OCI-LY1 (cell line): ENCODE results near the gene MAP3K4.

Source experiments
- H2AFZ ChIP-seq: fragments of 200-600 bp; sonication (generic), shearing (Covaris generic); 2 replicates; pipeline ENCODE4 v1.6.0; 2014; ENCODE audit warnings: antibody characterized with exemption, mild to moderate bottlenecking, low read length
- H3F3A ChIP-seq: fragments of 200-600 bp; sonication (generic), shearing (Covaris generic); 2 replicates; pipeline ENCODE4 v1.6.0; 2014; ENCODE audit warnings: mild to moderate bottlenecking, antibody characterized with exemption, low read length, moderate library complexity; ENCODE audit not compliant: insufficient read depth
- H3K27ac ChIP-seq: fragments of 200-600 bp; sonication (generic); 2 replicates; pipeline ENCODE4 v1.5.1; 2014; ENCODE audit warnings: low read length, mixed run types, mild to moderate bottlenecking, low read depth; ENCODE audit not compliant: poor library complexity, severe bottlenecking
- H3K27me3 ChIP-seq: fragments of 200-600 bp; sonication (generic); 2 replicates; pipeline ENCODE4 v1.6.0; 2014; ENCODE audit warnings: antibody characterized with exemption, mild to moderate bottlenecking, low read length, moderate library complexity; ENCODE audit not compliant: insufficient read depth
- H3K36me3 ChIP-seq: fragments of 200-600 bp; sonication (generic); 2 replicates; pipeline ENCODE4 v1.6.1; 2014; ENCODE audit warnings: mild to moderate bottlenecking, antibody characterized with exemption, low read length, moderate library complexity, mixed read lengths; ENCODE audit not compliant: insufficient read depth
- H3K4me1 ChIP-seq: fragments of 200-600 bp; sonication (generic); 2 replicates; pipeline ENCODE4 v1.5.1; 2014; ENCODE audit warnings: mild to moderate bottlenecking, low read length, moderate library complexity; ENCODE audit not compliant: insufficient read depth, severe bottlenecking
- H3K4me2 ChIP-seq: fragments of 200-600 bp; sonication (generic), shearing (Covaris generic); 2 replicates; pipeline ENCODE4 v1.6.1; 2014; ENCODE audit warnings: low read length
- H3K4me3 ChIP-seq: fragments of 200-600 bp; sonication (generic); 2 replicates; pipeline ENCODE4 v1.5.1; 2014; ENCODE audit warnings: low read length, low read depth, mild to moderate bottlenecking, mixed read lengths; ENCODE audit not compliant: poor library complexity, severe bottlenecking
- H3K79me2 ChIP-seq: fragments of 200-600 bp; shearing (Covaris generic); 2 replicates; pipeline ENCODE4 v1.6.1; 2016; ENCODE audit warnings: mixed run types, low read length, mixed read lengths; ENCODE audit not compliant: insufficient read depth
- H3K9ac ChIP-seq: fragments of 200-600 bp; sonication (generic), shearing (Covaris generic); 2 replicates; pipeline ENCODE4 v1.6.1; 2014; ENCODE audit warnings: mild to moderate bottlenecking, low read length, mixed read lengths
- H3K9me2 ChIP-seq: fragments of 200-600 bp; sonication (generic), shearing (Covaris generic); 2 replicates; pipeline ENCODE4 v1.6.1; 2014; ENCODE audit warnings: low read depth, mild to moderate bottlenecking, low read length, mixed read lengths
- H3K9me3 ChIP-seq: fragments of 200-600 bp; shearing (Covaris generic); 2 replicates; pipeline ENCODE4 v1.6.1; 2014; ENCODE audit warnings: low read length, mixed read lengths
- H4K20me1 ChIP-seq: fragments of 200-600 bp; sonication (generic), shearing (Covaris generic); 2 replicates; pipeline ENCODE4 v1.6.0; 2016; ENCODE audit warnings: mild to moderate bottlenecking, low read length; ENCODE audit not compliant: insufficient read depth
- EZH2 ChIP-seq: fragments of 200-600 bp; sonication (generic), shearing (Covaris generic); IDR thresholded peaks from 2 replicates; pipeline ENCODE4 v1.8.0; 2017; ENCODE audit warnings: borderline replicate concordance, mixed run types, mild to moderate bottlenecking, antibody characterized with exemption, low read length, moderate library complexity, mixed read lengths
- TF ChIP-seq, protein P1 (sequence below): fragments of 200-600 bp; sonication (generic), shearing (Covaris generic); IDR thresholded peaks from 2 replicates; pipeline ENCODE4 v1.5.1; 2017; ENCODE audit warnings: mild to moderate bottlenecking, antibody characterized with exemption, low read length, moderate library complexity, mixed read lengths

MAP3K4 gene

GRCh38 chr6:161041274-161041673 lies 49.7 kb downstream of the MAP3K4 start:
- Histone ChIP-seq H3K4me3 (no peak overlapping the region), H3K27me3 (no peaks in the 10 kb centered on the region), H3K4me1 (no peaks in the 10 kb centered on the region), H3K9ac (no peak overlapping the region), H3K4me2 (no peak overlapping the region), H3K9me3 (no peaks in the 10 kb centered on the region), H3K27ac (no peak overlapping the region), H3K9me2 (no peaks in the 10 kb centered on the region), H3K36me3 (peaks cover 18% of the 10 kb centered on the region; the same call in 1 of the 2 replicates), H3F3A (no peaks in the 10 kb centered on the region), H4K20me1 (no peaks in the 10 kb centered on the region), H2AFZ (no peak overlapping the region), H3K79me2 (no peaks in the 10 kb centered on the region)
- TF ChIP-seq, protein P1, sequence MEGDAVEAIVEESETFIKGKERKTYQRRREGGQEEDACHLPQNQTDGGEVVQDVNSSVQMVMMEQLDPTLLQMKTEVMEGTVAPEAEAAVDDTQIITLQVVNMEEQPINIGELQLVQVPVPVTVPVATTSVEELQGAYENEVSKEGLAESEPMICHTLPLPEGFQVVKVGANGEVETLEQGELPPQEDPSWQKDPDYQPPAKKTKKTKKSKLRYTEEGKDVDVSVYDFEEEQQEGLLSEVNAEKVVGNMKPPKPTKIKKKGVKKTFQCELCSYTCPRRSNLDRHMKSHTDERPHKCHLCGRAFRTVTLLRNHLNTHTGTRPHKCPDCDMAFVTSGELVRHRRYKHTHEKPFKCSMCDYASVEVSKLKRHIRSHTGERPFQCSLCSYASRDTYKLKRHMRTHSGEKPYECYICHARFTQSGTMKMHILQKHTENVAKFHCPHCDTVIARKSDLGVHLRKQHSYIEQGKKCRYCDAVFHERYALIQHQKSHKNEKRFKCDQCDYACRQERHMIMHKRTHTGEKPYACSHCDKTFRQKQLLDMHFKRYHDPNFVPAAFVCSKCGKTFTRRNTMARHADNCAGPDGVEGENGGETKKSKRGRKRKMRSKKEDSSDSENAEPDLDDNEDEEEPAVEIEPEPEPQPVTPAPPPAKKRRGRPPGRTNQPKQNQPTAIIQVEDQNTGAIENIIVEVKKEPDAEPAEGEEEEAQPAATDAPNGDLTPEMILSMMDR: no peak
- no peak for TF ChIP-seq EZH2

- H3K9me2 ChIP-seq: no peaks in the 10 kb centered on the region
- no peak overlapping the region for H3K9ac ChIP-seq
- H4K20me1 ChIP-seq: no peaks in the 10 kb centered on the region
- H3F3A ChIP-seq: no peaks in the 10 kb centered on the region
- H3K9me3 ChIP-seq: no peaks in the 10 kb centered on the region
- no peak overlapping the region for H3K4me2 ChIP-seq
- no peak for TF ChIP-seq EZH2
- TF ChIP-seq, protein P1: no peak
- H2AFZ ChIP-seq: no peak overlapping the region
- H3K4me1 ChIP-seq: no peaks in the 10 kb centered on the region
- H3K4me3 ChIP-seq: no peak overlapping the region
- no peaks in the 10 kb centered on the region for H3K27me3 ChIP-seq
- H3K27ac ChIP-seq: no peak overlapping the region
- H3K79me2 ChIP-seq: no peaks in the 10 kb centered on the region
- H3K36me3 ChIP-seq: peaks cover 5% of the 10 kb centered on the region; the same call in 1 of the 2 replicates
These were observed 52.8 kb downstream of the MAP3K4 start for GRCh38 chr6:161044335-161044734.

GRCh38 chr6:161048641-161049040 lies 57.1 kb downstream of the MAP3K4 start:
- Histone ChIP-seq H3K9me2 (no peaks in the 10 kb centered on the region), H3K27ac (no peak overlapping the region), H2AFZ (no peak overlapping the region), H3K9ac (no peak overlapping the region), H4K20me1 (no peaks in the 10 kb centered on the region), H3K27me3 (no peaks in the 10 kb centered on the region), H3K9me3 (no peaks in the 10 kb centered on the region), H3K36me3 (peaks cover 8% of the 10 kb centered on the region; the same call in 1 of the 2 replicates), H3K4me2 (no peak overlapping the region), H3F3A (no peaks in the 10 kb centered on the region), H3K4me3 (no peak overlapping the region), H3K79me2 (no peaks in the 10 kb centered on the region), H3K4me1 (no peaks in the 10 kb centered on the region)
- TF ChIP-seq, protein P1: no peak
- no peak for TF ChIP-seq EZH2
